Measurements from ENCODE around the gene MARCHF5. TPM values are rescaled to one million over a fixed set of nuclear protein-coding genes. Genes with fewer than 3 reads are reported as not detected.
"Not testable (repeated sequence)": the region's sequence is repeated elsewhere in the genome, so short reads cannot be mapped to it uniquely, and the experiment has no call there.

MARCHF5 gene
- total RNA-seq, 1 experiment from 2014 or later: 45.1 TPM

- in situ Hi-C loops (cut with HindIII; ENCODE audit: low sequenced_read_pairs): no loop called here
- DNase-seq (ENCODE audit: low spot score): no peak
Observed at GRCh38 chr10:92366412-92367021, 75.5 kb downstream of the MARCHF5 start.

GRCh38 chr10:92377962-92378361, 87.0 kb downstream of the MARCHF5 start:
- DNase-seq (ENCODE audit: low spot score): no peak
- in situ Hi-C loops (cut with HindIII; ENCODE audit: low sequenced_read_pairs): no loop called here

- DNase-seq (ENCODE audit: low spot score): no peak
- in situ Hi-C loops (cut with HindIII; ENCODE audit: low sequenced_read_pairs): no loop called here
Observed at GRCh38 chr10:92381543-92381954, 90.6 kb downstream of the MARCHF5 start.

GRCh38 chr10:92382631-92383030, 91.7 kb downstream of the MARCHF5 start:
- in situ Hi-C loops (cut with HindIII; ENCODE audit: low sequenced_read_pairs): no loop called here
- DNase-seq (ENCODE audit: low spot score): no peak

- no peak for DNase-seq (ENCODE audit: low spot score)
- in situ Hi-C loops (cut with HindIII; ENCODE audit: low sequenced_read_pairs): no loop called here
Observed at GRCh38 chr10:92384741-92385140, 93.8 kb downstream of the MARCHF5 start.

- no peak for DNase-seq (ENCODE audit: low spot score)
- in situ Hi-C loops (cut with HindIII; ENCODE audit: low sequenced_read_pairs): no loop called here
Observed at GRCh38 chr10:92385831-92386230, 94.9 kb downstream of the MARCHF5 start.

GRCh38 chr10:92387289-92387940, 96.4 kb downstream of the MARCHF5 start:
- peak; percentile 16 for DNase-seq (ENCODE audit: low spot score)
- in situ Hi-C loops (cut with HindIII; ENCODE audit: low sequenced_read_pairs): no loop called here

- DNase-seq (ENCODE audit: low spot score); in situ Hi-C loops (cut with HindIII; ENCODE audit: low sequenced_read_pairs): not testable (repeated sequence)
Observed at GRCh38 chr10:92393173-92393572, 102.2 kb downstream of the MARCHF5 start.

- in situ Hi-C loops (cut with HindIII; ENCODE audit: low sequenced_read_pairs): no loop called here
Observed at GRCh38 chr10:92395271-92395670, 104.3 kb downstream of the MARCHF5 start.

GRCh38 chr10:92402234-92402633, 111.3 kb downstream of the MARCHF5 start:
- DNase-seq (ENCODE audit: low spot score); in situ Hi-C loops (cut with HindIII; ENCODE audit: low sequenced_read_pairs): not testable (repeated sequence)

More at GRCh38 chr10:92395271-92395670, 104.3 kb downstream of the MARCHF5 start:
- no peak for DNase-seq (ENCODE audit: low spot score)

Other genes with a start within 250 kb of the MARCHF5 start
- 1.1 and 2.0 TPM in 2 replicates for gene CPEB3, start 89 bp upstream of the MARCHF5 start, total RNA-seq (2014; rRNA removed; shearing (Covaris generic))